ENCODE data around the gene PCMT1. TPM values are rescaled to one million over a fixed set of nuclear protein-coding genes. Genes with fewer than 3 reads are reported as not detected.
A peak's percentile ranks its signal among the peaks of the same experiment; 100 is the strongest.
"Not testable (repeated sequence)": the region's sequence is repeated elsewhere in the genome, so short reads cannot be mapped to it uniquely, and the experiment has no call there.

Gene PCMT1
- total RNA-seq, 8 experiments from 2014 or later: 52.4 to 137 (median 99.5) TPM

GRCh38 chr6:149834513-149835481 is 85.3 kb downstream of the PCMT1 start:
- no peak overlapping the region for H3K4me3 ChIP-seq
- WGBS, 10 experiments: 0 to 100% (median 39%) methylated on average over 1 to 5 of the region's 5 CpGs
- no peaks in the 10 kb centered on the region for H3K4me1 ChIP-seq (replicated peaks in 1 of 2)
- in situ Hi-C loops (cut with MboI; ENCODE audit: low pct_unique_long_range_greater_than_20kb in 2 of 9, low sequenced_read_pairs in 9 of 9, unreplicated experiment in 9 of 9): loop anchor here in 2 of 9 experiments (10.0 to 25.0 kb wide), 2 partner anchors 90 to 203 kb away; partner anchors contain the start of genes RAET1G (in 1 of the 2) and RAET1L (in 1 of the 2)
- no peak overlapping the region for H3K27ac ChIP-seq
- ATAC-seq (replicated peaks in 6 of 8): peak in 1 of 8 experiments; percentile 27

- H3K27ac ChIP-seq: no peak overlapping the region
- peak in 6 of 8 experiments; percentile 37 to 98 (median 96) for ATAC-seq (replicated peaks in 6 of 8)
- H3K4me1 ChIP-seq (replicated peaks in 1 of 2): no peaks in the 10 kb centered on the region
- H3K4me3 ChIP-seq: no peak overlapping the region
- in situ Hi-C loops (cut with MboI; ENCODE audit: low pct_unique_long_range_greater_than_20kb in 2 of 9, low sequenced_read_pairs in 9 of 9, unreplicated experiment in 9 of 9): loop anchor here in 2 of 9 experiments (10.0 to 25.0 kb wide), 2 partner anchors 84 to 197 kb away; partner anchors contain the start of genes RAET1G (in 1 of the 2) and RAET1L (in 1 of the 2)
- WGBS, 10 experiments: 5 to 100% (median 80%) methylated on average over 1 to 7 of the region's 8 CpGs; no CpG with 5 or more reads in 1 of the 10 experiments
Observed at GRCh38 chr6:149840345-149841075, 91.0 kb downstream of the PCMT1 start.

DNA sequence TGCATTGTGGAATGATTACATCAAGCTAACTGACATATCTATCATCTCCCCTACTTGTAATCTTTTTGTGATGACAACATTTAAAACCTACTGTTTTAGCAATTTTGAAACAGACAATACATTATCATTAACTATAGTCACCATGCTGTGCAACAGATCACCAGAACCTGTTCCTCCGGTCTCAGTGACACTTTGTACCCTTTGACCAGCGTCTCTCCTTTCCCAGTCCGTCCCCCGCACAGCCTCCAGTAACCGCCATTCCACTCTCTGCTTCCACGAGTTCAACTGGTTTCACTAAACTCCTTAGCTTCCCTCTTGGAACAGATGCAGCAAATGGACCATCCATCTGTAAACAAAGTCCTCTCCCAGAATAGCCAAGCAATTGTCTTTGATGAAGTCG is 92.8 kb downstream of the PCMT1 start:
- 62 to 100% (median 96%) methylated on average over 2 to 6 of the region's 7 CpGs; no CpG with 5 or more reads in 2 of the 10 experiments for WGBS, 10 experiments
- Histone ChIP-seq H3K4me1 (replicated peaks in 1 of 2) (peaks cover 0 to 4% of the 10 kb centered on the region in 2 donors), H3K27ac (no peak overlapping the region), H3K4me3 (no peak overlapping the region)
- no peak for ATAC-seq (replicated peaks in 6 of 8)
- in situ Hi-C loops (cut with MboI; ENCODE audit: low pct_unique_long_range_greater_than_20kb in 2 of 9, low sequenced_read_pairs in 9 of 9, unreplicated experiment in 9 of 9): loop anchor here in 2 of 9 experiments (10.0 to 25.0 kb wide), 2 partner anchors 82 to 195 kb away; partner anchors contain the start of genes RAET1G (in 1 of the 2) and RAET1L (in 1 of the 2)

- in situ Hi-C loops (cut with MboI; ENCODE audit: low pct_unique_long_range_greater_than_20kb in 2 of 9, low sequenced_read_pairs in 9 of 9, unreplicated experiment in 9 of 9): loop anchor here in 2 of 9 experiments (10.0 to 25.0 kb wide), 2 partner anchors 82 to 194 kb away; partner anchors contain the start of genes RAET1G (in 1 of the 2) and RAET1L (in 1 of the 2)
- H3K27ac ChIP-seq: no peak overlapping the region
- ATAC-seq (replicated peaks in 6 of 8): no peak
- 86 to 95% (median 90%) methylated on average over 1 to 7 of the region's 10 CpGs; no CpG with 5 or more reads in 5 of the 10 experiments for WGBS, 10 experiments
- H3K4me3 ChIP-seq: no peak overlapping the region
- H3K4me1 ChIP-seq (replicated peaks in 1 of 2): peaks cover 0 to 9% of the 10 kb centered on the region in 2 donors
Observed at GRCh38 chr6:149843051-149843633, 93.6 kb downstream of the PCMT1 start.

DNA sequence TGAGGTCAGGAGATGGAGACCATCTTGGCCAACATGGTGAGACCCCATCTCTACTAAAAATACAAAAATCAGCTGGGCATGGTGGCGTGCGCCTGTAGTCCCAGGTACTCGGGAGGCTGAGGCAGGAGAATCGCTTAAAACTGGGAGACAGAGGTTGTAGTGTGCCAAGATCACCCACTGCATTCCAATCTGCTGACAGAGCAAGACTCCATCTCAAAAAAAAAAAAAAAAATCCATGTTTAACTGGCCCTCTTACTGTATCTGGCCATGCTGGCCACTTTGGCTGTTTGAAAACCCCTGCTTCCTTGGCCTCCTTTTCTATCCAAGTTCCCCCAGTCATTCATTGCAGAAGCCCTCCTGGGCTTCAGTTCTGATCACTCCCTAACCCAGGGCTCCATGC is 94.5 kb downstream of the PCMT1 start:
- H3K4me3 ChIP-seq; H3K27ac ChIP-seq; H3K4me1 ChIP-seq (replicated peaks in 1 of 2); ATAC-seq (replicated peaks in 6 of 8): not testable (repeated sequence)
- 80 to 100% (median 98%) methylated on average over 1 to 4 of the region's 4 CpGs; no CpG with 5 or more reads in 6 of the 10 experiments for WGBS, 10 experiments
- in situ Hi-C loops (cut with MboI; ENCODE audit: low pct_unique_long_range_greater_than_20kb in 2 of 9, low sequenced_read_pairs in 9 of 9, unreplicated experiment in 9 of 9): loop anchor here in 2 of 9 experiments (10.0 to 25.0 kb wide), 2 partner anchors 81 to 193 kb away; partner anchors contain the start of genes RAET1G (in 1 of the 2) and RAET1L (in 1 of the 2)

GRCh38 chr6:149844480-149844879 is 94.9 kb downstream of the PCMT1 start:
- in situ Hi-C loops (cut with MboI; ENCODE audit: low pct_unique_long_range_greater_than_20kb in 2 of 9, low sequenced_read_pairs in 9 of 9, unreplicated experiment in 9 of 9): loop anchor here in 2 of 9 experiments (10.0 to 25.0 kb wide), 2 partner anchors 80 to 193 kb away; partner anchors contain the start of genes RAET1G (in 1 of the 2) and RAET1L (in 1 of the 2)
- 50 to 100% (median 94%) methylated on average over 1 to 2 of the region's 2 CpGs; no CpG with 5 or more reads in 3 of the 10 experiments for WGBS, 10 experiments
- no peak for ATAC-seq (replicated peaks in 6 of 8)
- H3K4me1 ChIP-seq (replicated peaks in 1 of 2): peaks cover 0 to 9% of the 10 kb centered on the region in 2 donors
- no peak overlapping the region for H3K27ac ChIP-seq
- H3K4me3 ChIP-seq: no peak overlapping the region

- no peak for ATAC-seq (replicated peaks in 6 of 8)
- in situ Hi-C loops (cut with MboI; ENCODE audit: low pct_unique_long_range_greater_than_20kb in 2 of 9, low sequenced_read_pairs in 9 of 9, unreplicated experiment in 9 of 9): loop anchor here in 2 of 9 experiments (10.0 to 25.0 kb wide), 2 partner anchors 79 to 192 kb away; partner anchors contain the start of genes RAET1G (in 1 of the 2) and RAET1L (in 1 of the 2)
- 67 to 100% (median 86%) methylated on average over 1 to 3 of the region's 3 CpGs; no CpG with 5 or more reads in 3 of the 10 experiments for WGBS, 10 experiments
- Histone ChIP-seq H3K27ac (no peak overlapping the region), H3K4me1 (replicated peaks in 1 of 2) (peaks cover 0 to 9% of the 10 kb centered on the region in 2 donors), H3K4me3 (no peak overlapping the region)
Observed at GRCh38 chr6:149845549-149845948, 96.0 kb downstream of the PCMT1 start.

GRCh38 chr6:149846321-149846720 is 96.8 kb downstream of the PCMT1 start:
- peaks cover 0 to 9% of the 10 kb centered on the region in 2 donors for H3K4me1 ChIP-seq (replicated peaks in 1 of 2)
- H3K27ac ChIP-seq: no peak overlapping the region
- peak in 2 of 8 experiments; percentile 10 to 11 for ATAC-seq (replicated peaks in 6 of 8)
- 0 to 93% (median 70%) methylated on average over 1 to 6 of the region's 7 CpGs; no CpG with 5 or more reads in 4 of the 10 experiments for WGBS, 10 experiments
- in situ Hi-C loops (cut with MboI; ENCODE audit: low pct_unique_long_range_greater_than_20kb in 2 of 9, low sequenced_read_pairs in 9 of 9, unreplicated experiment in 9 of 9): loop anchor here in 2 of 9 experiments (10.0 to 25.0 kb wide), 2 partner anchors 78 to 191 kb away; partner anchors contain the start of genes RAET1G (in 1 of the 2) and RAET1L (in 1 of the 2)
- H3K4me3 ChIP-seq: no peak overlapping the region

DNA sequence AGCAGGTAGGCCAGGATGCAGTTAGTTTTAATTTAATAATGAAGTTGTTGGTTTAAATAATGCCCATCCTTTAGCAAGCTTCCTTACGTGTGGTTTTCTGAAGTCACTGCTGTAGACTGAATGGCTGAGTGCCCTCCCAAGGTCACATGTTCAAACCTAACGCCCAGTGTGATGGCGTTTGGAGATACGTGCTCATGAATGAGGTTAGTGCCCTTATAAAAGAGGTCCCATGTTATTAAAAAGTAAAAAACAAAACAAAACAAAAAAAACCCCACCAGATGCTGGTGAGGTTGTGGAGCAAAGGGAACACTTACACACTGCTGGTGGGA is 98.4 kb downstream of the PCMT1 start:
- in situ Hi-C loops (cut with MboI; ENCODE audit: low pct_unique_long_range_greater_than_20kb in 2 of 9, low sequenced_read_pairs in 9 of 9, unreplicated experiment in 9 of 9): loop anchor here in 2 of 9 experiments (10.0 to 25.0 kb wide), 2 partner anchors 77 to 189 kb away; partner anchors contain the start of genes RAET1G (in 1 of the 2) and RAET1L (in 1 of the 2)
- Histone ChIP-seq H3K27ac (peak overlapping the region in 1 of 2 donors; percentile 10), H3K4me1 (replicated peaks in 1 of 2) (peaks cover 0 to 9% of the 10 kb centered on the region in 2 donors), H3K4me3 (no peak overlapping the region)
- 80 to 100% (median 89%) methylated on average over 1 to 4 of the region's 4 CpGs; no CpG with 5 or more reads in 4 of the 10 experiments for WGBS, 10 experiments
- ATAC-seq (replicated peaks in 6 of 8): peak in 5 of 8 experiments; percentile 4 to 41 (median 21)

DNA sequence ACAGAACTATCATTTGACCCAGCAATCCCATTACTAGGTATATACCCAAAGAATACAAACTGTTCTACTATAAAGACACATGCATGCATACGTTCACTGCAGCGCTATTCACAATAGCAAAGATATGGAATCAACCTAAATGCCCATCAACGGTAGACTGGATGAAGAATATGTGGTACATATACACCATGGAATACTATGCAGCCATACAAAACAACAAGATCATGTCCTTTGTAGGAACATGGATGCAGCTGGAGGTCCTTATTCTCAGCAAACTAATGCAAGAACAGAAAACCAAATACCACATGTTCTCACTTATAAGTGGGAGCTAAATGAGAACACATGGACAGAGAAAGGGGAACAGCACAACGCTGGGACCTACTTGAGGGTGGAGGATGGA is 98.8 kb downstream of the PCMT1 start:
- not testable (repeated sequence) for H3K27ac ChIP-seq; H3K4me3 ChIP-seq; H3K4me1 ChIP-seq (replicated peaks in 1 of 2); ATAC-seq (replicated peaks in 6 of 8)
- in situ Hi-C loops (cut with MboI; ENCODE audit: low pct_unique_long_range_greater_than_20kb in 2 of 9, low sequenced_read_pairs in 9 of 9, unreplicated experiment in 9 of 9): loop anchor here in 2 of 9 experiments (10.0 to 25.0 kb wide), 2 partner anchors 76 to 189 kb away; partner anchors contain the start of genes RAET1G (in 1 of the 2) and RAET1L (in 1 of the 2)
- WGBS, 10 experiments: 0 to 100% (median 75%) methylated on average over 1 to 4 of the region's 4 CpGs; no CpG with 5 or more reads in 1 of the 10 experiments

- H3K4me3 ChIP-seq: no peak overlapping the region
- H3K27ac ChIP-seq: no peak overlapping the region
- peaks cover 4 to 20% of the 10 kb centered on the region in 2 donors for H3K4me1 ChIP-seq (replicated peaks in 1 of 2)
- in situ Hi-C loops (cut with MboI; ENCODE audit: low pct_unique_long_range_greater_than_20kb in 2 of 9, low sequenced_read_pairs in 9 of 9, unreplicated experiment in 9 of 9): no loop called here
- peak in 1 of 8 experiments; percentile 1 for ATAC-seq (replicated peaks in 6 of 8)
- WGBS, 10 experiments: 40 to 98% (median 80%) methylated on average over 1 to 5 of the region's 5 CpGs; no CpG with 5 or more reads in 2 of the 10 experiments
Observed at GRCh38 chr6:149851461-149852110, 102.0 kb downstream of the PCMT1 start.
